Measurements from ENCODE around the gene HECW1.

DNA sequence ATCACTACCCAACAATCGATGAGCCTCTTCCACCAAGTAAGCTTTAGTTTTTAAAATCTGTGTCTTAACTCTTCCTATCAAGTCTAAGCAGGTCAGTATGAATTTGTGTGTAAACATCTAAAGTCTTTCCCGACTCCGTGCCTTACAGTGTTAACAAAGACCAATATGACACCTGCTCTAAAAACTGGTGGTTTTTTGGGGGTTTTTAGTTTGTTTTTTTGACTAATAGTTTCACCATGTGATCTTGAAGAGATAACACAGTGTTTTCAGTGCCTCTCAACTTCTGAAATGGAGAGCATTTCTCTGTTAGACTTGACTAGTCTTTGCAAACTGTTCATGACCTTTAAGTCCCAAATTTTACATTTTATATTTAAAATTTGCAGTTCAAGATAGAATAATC lies 338.4 kb downstream of the HECW1 start:
- TF ChIP-seq, protein P1, sequence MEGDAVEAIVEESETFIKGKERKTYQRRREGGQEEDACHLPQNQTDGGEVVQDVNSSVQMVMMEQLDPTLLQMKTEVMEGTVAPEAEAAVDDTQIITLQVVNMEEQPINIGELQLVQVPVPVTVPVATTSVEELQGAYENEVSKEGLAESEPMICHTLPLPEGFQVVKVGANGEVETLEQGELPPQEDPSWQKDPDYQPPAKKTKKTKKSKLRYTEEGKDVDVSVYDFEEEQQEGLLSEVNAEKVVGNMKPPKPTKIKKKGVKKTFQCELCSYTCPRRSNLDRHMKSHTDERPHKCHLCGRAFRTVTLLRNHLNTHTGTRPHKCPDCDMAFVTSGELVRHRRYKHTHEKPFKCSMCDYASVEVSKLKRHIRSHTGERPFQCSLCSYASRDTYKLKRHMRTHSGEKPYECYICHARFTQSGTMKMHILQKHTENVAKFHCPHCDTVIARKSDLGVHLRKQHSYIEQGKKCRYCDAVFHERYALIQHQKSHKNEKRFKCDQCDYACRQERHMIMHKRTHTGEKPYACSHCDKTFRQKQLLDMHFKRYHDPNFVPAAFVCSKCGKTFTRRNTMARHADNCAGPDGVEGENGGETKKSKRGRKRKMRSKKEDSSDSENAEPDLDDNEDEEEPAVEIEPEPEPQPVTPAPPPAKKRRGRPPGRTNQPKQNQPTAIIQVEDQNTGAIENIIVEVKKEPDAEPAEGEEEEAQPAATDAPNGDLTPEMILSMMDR (conservative IDR thresholded peaks at IDR 0.05; ENCODE audit: low read length): no peak
- no peak for TF ChIP-seq EZH2phosphoT487 (IDR thresholded peaks at IDR 0.05; ENCODE audit: borderline replicate concordance)
